C4-2B (cell line): Measurements from ENCODE around the gene CUEDC1.

Experiments
- H3K27ac ChIP-seq: fragments of 450-650 bp; 2 replicates; pipeline ENCODE4 v1.5.1; 2017
- CTCF ChIP-seq: fragments of 450-650 bp; conservative IDR thresholded peaks from 2 replicates; pipeline ENCODE4 v1.5.1; 2017; ENCODE audit warnings: mild to moderate bottlenecking
- ZFX ChIP-seq: fragments of 450-650 bp; IDR thresholded peaks from 2 replicates; pipeline ENCODE4 v1.6.1; 2017

Gene CUEDC1

DNA sequence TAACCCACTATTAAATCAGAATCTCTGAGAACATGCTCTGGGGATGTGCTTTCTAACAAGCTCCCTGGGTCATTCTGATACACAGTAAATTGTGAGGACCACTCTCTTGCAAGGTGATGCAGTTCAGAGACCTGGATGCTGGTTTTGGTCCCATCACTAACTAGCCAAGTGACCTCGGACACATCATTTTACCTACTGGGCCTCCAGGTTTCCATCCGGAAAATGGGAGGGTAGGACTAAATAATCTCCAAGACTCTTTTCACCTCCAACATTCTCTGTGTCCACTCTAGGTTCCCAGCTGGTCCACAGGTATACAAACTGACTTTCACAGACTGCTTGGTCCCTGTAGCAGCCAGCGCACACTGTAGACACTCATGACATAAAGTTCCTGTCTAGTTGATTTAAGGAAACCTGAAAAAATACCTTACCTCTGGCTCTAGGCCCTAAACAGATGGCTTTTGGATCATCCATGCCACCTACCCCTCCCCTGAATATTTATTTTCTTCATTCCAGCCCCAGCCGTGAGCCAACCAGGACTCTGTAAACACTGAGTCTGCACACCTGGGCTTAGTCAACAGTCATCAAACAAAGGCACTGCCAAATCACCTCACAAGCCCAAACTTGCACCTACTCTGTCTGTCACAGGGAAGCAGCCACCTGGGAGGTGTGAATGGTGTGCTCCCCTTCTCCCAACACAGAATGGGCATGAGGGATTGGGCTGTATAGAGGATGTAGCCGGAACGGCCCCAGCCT lies 54.0 kb downstream of the CUEDC1 start:
- TF ChIP-seq ZFX (no peak), CTCF (no peak)
- peak overlapping the region; percentile 95 for H3K27ac ChIP-seq

- TF ChIP-seq ZFX, result 0 out of 2 replicates have a peak, but pooled peaks have one; percentile 16
- TF ChIP-seq CTCF, result no peak
- peak overlapping the region; percentile 95 for H3K27ac ChIP-seq
Measured at GRCh38 chr17:57899822-57900221, 55.4 kb downstream of the CUEDC1 start.

GRCh38 chr17:57899391-57899790 lies 55.8 kb downstream of the CUEDC1 start:
- H3K27ac ChIP-seq, result peak overlapping the region; percentile 95
- TF ChIP-seq ZFX (no peak), CTCF (no peak)

DNA sequence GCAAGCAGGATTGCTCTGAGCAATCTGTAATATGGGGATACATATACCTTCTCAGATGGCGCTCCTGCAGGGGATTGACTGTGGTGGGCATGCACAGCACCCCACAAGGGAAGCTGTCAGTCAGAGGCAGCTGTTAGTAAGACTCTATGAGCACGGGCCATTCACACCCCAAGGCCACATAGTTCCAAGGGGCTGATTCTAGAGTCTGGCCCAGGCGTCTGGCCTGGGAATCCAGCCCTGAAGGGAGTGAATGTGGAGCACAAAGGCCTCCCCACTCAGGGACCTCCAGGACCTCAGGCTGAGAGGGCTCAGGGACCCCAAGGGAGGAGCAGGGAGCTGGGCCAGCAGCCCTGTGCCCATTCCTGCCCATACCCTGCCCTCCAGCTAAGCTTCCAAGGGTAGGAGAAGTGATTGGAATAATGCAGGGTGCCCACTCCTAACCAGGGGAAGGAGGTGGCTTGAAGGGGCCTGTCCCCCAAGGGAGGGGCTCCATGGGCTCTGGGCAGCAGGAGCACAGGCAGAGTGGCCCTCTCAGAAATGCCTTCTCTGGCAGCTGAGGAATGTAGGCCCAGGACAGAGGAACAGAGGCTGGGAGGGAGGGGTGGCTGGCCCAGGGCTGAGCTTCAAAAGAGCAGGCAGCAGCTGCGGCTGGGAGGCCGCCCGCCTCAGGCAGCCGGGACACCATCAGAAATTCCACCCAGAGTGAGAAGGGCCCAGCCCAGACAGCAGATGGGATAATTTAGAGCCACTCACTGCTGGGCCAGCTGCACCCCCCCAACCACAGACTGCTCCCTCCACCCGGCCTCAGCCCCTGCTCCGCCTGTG lies 56.5 kb downstream of the CUEDC1 start:
- no peak for TF ChIP-seq CTCF
- TF ChIP-seq ZFX, result no peak
- peak overlapping the region; percentile 95 for H3K27ac ChIP-seq

GRCh38 chr17:57895382-57896060 lies 59.7 kb downstream of the CUEDC1 start:
- no peak overlapping the region for H3K27ac ChIP-seq
- TF ChIP-seq ZFX (no peak), CTCF (no peak)

GRCh38 chr17:57894848-57895247 lies 60.4 kb downstream of the CUEDC1 start:
- no peak overlapping the region for H3K27ac ChIP-seq
- TF ChIP-seq CTCF (no peak), ZFX (no peak)
